ENCODE measurements around the gene ELMOD1. TPM values are rescaled to one million over a fixed set of nuclear protein-coding genes. Genes with fewer than 3 reads are reported as not detected.

ELMOD1 gene
- total and polyA plus RNA-seq, 9 donors, result 0.17 to 0.69 (median 0.24) TPM; not detected in 3

DNA sequence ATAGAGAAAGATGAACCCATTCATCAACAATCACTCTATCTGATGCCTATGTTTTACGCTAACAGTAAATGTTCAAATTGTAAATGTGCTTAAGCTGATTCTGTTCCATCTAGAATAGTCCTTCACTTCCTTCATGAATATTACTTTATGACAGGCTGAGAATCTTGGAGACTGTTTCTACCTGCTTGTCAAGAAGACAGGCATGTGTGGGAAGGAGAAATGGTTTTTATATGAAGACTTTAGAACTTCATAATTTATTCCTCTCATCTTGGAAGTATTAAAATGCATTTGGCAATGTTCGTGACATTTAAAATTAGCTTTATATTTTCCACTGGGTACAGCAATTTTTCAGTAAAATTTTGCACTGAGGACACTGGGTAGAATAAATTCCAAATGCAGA, 41.0 kb downstream of the ELMOD1 start:
- 82 to 89% (median 83%) methylated on average over 2 of the region's 2 CpGs for WGBS, 3 donors
- no peak overlapping the region for H3K27ac ChIP-seq
- no peaks in the 10 kb centered on the region for H3K36me3 ChIP-seq
- H3K27me3 ChIP-seq, result no peaks in the 10 kb centered on the region
- H3K9me3 ChIP-seq, result no peaks in the 10 kb centered on the region
- H3K4me3 ChIP-seq, result no peak overlapping the region
- TF ChIP-seq EP300 (IDR thresholded peaks at IDR 0.05) (no peak), POLR2A (IDR thresholded peaks at IDR 0.05) (no peak), CTCF (IDR thresholded peaks at IDR 0.05) (no peak)
- no peak for DNase-seq
- intact Hi-C loops (cut with DNase I), result no loop called here
- no peaks in the 10 kb centered on the region for H3K4me1 ChIP-seq (ENCODE audit: insufficient read depth)

GRCh38 chr11:107646783-107647182, 55.8 kb downstream of the ELMOD1 start:
- no peak for DNase-seq
- no peak for TF ChIP-seq POLR2A (IDR thresholded peaks at IDR 0.05)
- TF ChIP-seq EP300 (IDR thresholded peaks at IDR 0.05), result no peak
- no peak for TF ChIP-seq CTCF (IDR thresholded peaks at IDR 0.05)
- no peaks in the 10 kb centered on the region for H3K9me3 ChIP-seq
- intact Hi-C loops (cut with DNase I), result no loop called here
- no peaks in the 10 kb centered on the region for H3K27me3 ChIP-seq
- WGBS, 3 donors, result 93 to 94% (median 93%) methylated on average over 2 of the region's 2 CpGs
- no peak overlapping the region for H3K4me3 ChIP-seq
- no peaks in the 10 kb centered on the region for H3K36me3 ChIP-seq
- no peaks in the 10 kb centered on the region for H3K4me1 ChIP-seq (ENCODE audit: insufficient read depth)
- no peak overlapping the region for H3K27ac ChIP-seq

DNA sequence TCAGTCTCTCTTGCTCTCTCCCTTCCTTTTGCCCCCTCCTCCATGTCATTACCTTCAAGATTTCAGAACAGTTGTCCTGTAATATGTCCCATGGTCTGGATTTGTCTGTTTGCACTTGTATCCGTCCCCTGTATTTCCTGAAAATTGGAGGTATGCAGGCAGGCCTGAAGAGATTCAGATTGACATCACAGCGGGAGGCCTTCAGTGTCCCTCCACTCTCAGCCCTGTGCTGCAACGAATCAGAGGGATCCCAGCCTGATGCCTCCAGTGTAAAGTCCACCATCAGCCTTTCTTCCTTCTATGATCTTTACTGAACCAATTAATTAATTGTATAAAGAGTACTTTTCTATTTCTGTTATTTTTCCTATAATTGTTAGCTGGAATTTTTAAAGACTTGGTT, 57.3 kb downstream of the ELMOD1 start:
- whole genome bisulfite sequencing, 3 donors, result 65 to 78% (median 66%) methylated on average over 3 of the region's 3 CpGs
- no peaks in the 10 kb centered on the region for H3K9me3 ChIP-seq
- no peak overlapping the region for H3K27ac ChIP-seq
- no peak for TF ChIP-seq POLR2A (IDR thresholded peaks at IDR 0.05)
- TF ChIP-seq EP300 (IDR thresholded peaks at IDR 0.05), result no peak
- no peak for TF ChIP-seq CTCF (IDR thresholded peaks at IDR 0.05)
- H3K36me3 ChIP-seq, result no peaks in the 10 kb centered on the region
- H3K27me3 ChIP-seq, result no peaks in the 10 kb centered on the region
- DNase-seq, result no peak
- intact Hi-C loops (cut with DNase I), result no loop called here
- no peaks in the 10 kb centered on the region for H3K4me1 ChIP-seq (ENCODE audit: insufficient read depth)
- H3K4me3 ChIP-seq, result no peak overlapping the region

DNA sequence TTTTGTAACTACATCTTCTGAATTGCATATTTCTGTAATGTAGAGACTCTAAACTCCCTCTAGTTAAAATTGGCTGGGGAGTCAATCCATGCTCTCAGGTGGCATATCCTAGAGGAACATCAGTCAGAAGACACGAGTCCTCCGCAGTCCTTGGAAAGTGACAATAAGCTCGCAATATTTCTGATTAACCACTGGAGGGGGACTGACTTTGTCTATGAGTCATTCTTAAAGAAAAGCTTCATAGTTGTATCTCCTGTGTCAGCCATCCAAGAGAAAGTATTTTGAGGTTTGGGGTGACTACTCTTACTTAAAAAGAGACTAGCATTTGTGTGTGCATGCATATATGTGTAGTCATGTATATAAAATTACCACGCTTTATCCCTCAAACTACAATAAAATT, 60.7 kb downstream of the ELMOD1 start:
- Histone ChIP-seq H3K36me3 (no peaks in the 10 kb centered on the region), H3K4me3 (no peak overlapping the region), H3K27ac (no peak overlapping the region), H3K4me1 (ENCODE audit: insufficient read depth) (no peaks in the 10 kb centered on the region), H3K27me3 (no peaks in the 10 kb centered on the region), H3K9me3 (no peaks in the 10 kb centered on the region)
- whole genome bisulfite sequencing, 3 donors, result 74 to 76% (median 75%) methylated on average over 4 of the region's 4 CpGs
- DNase-seq, result no peak
- no peak for TF ChIP-seq POLR2A (IDR thresholded peaks at IDR 0.05)
- no peak for TF ChIP-seq CTCF (IDR thresholded peaks at IDR 0.05)
- TF ChIP-seq EP300 (IDR thresholded peaks at IDR 0.05), result no peak
- intact Hi-C loops (cut with DNase I), result no loop called here

DNA sequence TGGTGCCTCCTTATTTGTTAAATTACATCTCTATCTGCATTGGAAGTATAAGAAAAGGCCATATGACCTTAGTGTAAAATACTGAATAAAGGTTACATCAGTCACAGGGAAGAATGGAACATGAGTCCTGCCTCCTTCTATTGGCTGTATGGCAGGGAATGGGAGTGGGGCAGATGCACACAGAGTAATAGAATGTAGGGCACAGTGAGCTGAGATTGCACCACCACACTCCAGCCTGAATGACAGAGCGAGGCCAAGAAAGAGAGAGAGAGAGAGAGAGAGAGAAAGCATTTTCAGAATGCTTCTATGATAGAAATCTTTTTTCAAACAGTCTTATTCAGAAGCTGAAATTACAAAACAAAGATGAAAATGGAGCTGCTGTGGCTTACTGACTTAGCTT, 62.1 kb downstream of the ELMOD1 start:
- Histone ChIP-seq H3K9me3 (no peaks in the 10 kb centered on the region), H3K27me3 (no peaks in the 10 kb centered on the region), H3K27ac (no peak overlapping the region), H3K4me3 (no peak overlapping the region), H3K36me3 (no peaks in the 10 kb centered on the region), H3K4me1 (ENCODE audit: insufficient read depth) (no peaks in the 10 kb centered on the region)
- WGBS, 3 donors, result 47 to 86% (median 48%) methylated on average over 1 of the region's 1 CpG
- TF ChIP-seq POLR2A (IDR thresholded peaks at IDR 0.05), result no peak
- TF ChIP-seq CTCF (IDR thresholded peaks at IDR 0.05), result no peak
- TF ChIP-seq EP300 (IDR thresholded peaks at IDR 0.05), result no peak
- DNase-seq, result no peak
- intact Hi-C loops (cut with DNase I), result no loop called here

All from ovary (tissue), 9 donors.